Measurements from ENCODE around the gene CLDN19.

CLDN19 gene

GRCh38 chr1:42739753-42740700 is at the start of gene CLDN19:
Gene CLDN19, minus strand, starts transcription at chr1:42740236. Its CDS starts 173 bp downstream, at chr1:42740063.
- H3K4me3 ChIP-seq (ENCODE audit: low read depth, low read length): no peak within 1 kb of the TSS
- no peak for TF ChIP-seq CTCF (IDR thresholded peaks at IDR 0.05; ENCODE audit: insufficient read depth, low read depth, low read length, missing control alignments)
- DNase-seq (ENCODE audit: low read depth): no peak

GRCh38 chr1:42788021-42788420 is 48.0 kb upstream of the CLDN19 start:
- TF ChIP-seq CTCF (IDR thresholded peaks at IDR 0.05; ENCODE audit: insufficient read depth, low read depth, low read length, missing control alignments): no peak
- DNase-seq (ENCODE audit: low read depth): no peak
- no peak overlapping the region for H3K4me3 ChIP-seq (ENCODE audit: low read depth, low read length)

DNA sequence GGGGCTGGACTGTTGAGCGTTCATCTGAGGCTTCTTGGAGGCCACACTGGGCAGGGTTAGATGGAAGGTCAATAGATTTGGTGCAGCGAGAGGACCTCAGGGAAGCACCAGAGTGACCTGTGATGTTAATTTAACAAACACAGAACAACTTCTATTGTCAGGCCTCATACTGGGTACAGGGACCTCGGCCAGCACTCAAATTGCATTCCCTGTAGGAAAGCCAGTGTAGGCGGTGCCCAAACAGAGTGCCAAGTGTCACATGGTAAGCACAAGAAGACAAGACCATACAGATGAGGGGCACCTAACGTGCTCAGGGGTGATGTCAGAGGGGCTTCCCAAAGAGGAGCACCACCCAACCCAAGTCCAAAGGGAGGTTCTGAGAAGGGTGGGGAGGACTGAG is 46.1 kb upstream of the CLDN19 start:
- TF ChIP-seq CTCF (IDR thresholded peaks at IDR 0.05; ENCODE audit: insufficient read depth, low read depth, low read length, missing control alignments): no peak
- H3K4me3 ChIP-seq (ENCODE audit: low read depth, low read length): no peak overlapping the region
- no peak for DNase-seq (ENCODE audit: low read depth)

DNA sequence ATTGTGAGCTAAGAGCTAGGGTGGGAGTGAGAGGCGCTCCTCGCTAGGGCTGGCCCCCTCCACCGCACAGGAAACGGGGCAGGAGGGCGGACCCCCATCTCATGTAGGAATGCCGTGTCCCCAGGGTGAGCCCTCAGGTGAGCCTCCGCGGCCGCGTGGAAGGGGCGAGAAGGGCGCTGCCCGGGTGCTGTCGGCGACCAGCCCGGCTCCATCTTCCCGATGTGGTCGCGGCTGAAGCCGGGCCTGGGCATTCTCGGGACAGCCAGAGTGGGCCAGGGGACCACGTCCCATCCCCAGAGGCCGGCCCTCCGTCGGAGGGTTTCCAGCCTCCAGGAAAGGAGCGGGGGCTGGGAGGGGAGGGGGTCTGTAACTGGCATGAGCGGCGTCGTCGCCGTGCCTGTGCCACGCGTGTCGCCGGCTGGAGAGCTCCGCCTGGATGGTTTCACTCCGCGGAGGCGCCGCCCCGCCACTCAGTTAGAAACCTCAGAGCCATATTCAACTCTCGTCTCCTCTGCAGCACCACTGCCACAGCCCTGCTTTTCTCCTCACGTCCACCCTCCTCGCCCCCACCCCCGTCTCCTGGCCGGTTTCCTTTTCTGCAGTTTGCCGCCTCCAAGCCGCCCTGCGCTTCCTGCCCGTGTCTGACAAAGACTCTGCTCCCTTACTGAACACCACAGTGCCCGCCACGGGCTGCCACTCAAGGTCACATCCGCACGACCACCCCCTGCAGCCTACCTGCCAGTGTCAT is 45.1 kb upstream of the CLDN19 start, which contains the start of gene TMEM269:
Gene TMEM269, plus strand, starts transcription at position 46 of the 748 bp plus-strand sequence. CDS start 4,903 bp downstream, outside the sequence.
- no peak for TF ChIP-seq CTCF (IDR thresholded peaks at IDR 0.05; ENCODE audit: insufficient read depth, low read depth, low read length, missing control alignments)
- DNase-seq (ENCODE audit: low read depth): no peak
- H3K4me3 ChIP-seq (ENCODE audit: low read depth, low read length): no peak within 1 kb of the TSS

DNA sequence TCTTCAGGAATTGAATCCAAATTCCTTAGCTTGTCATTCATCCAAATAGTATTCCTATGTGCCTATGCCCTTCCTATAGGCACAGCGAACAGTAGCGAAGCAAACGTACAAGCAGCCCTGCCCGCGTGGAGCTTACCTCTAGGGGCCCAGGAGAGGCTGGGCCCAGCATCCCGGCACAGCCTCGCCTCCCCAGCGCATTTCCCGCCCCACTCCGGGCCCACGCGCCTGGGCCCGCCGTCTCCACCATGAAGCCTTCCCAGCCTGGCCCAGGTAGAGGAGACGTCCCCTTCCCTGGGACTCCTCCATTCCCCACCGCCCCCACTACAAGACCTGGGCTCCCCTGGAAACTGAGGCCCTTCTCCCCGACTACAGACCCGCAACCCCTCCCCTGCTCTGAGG is 44.5 kb upstream of the CLDN19 start:
- TF ChIP-seq CTCF (IDR thresholded peaks at IDR 0.05; ENCODE audit: insufficient read depth, low read depth, low read length, missing control alignments): no peak
- DNase-seq (ENCODE audit: low read depth): no peak
- H3K4me3 ChIP-seq (ENCODE audit: low read depth, low read length): no peak overlapping the region

GRCh38 chr1:42783092-42783491 is 43.1 kb upstream of the CLDN19 start:
- DNase-seq (ENCODE audit: low read depth): no peak
- TF ChIP-seq CTCF (IDR thresholded peaks at IDR 0.05; ENCODE audit: insufficient read depth, low read depth, low read length, missing control alignments): no peak
- no peak overlapping the region for H3K4me3 ChIP-seq (ENCODE audit: low read depth, low read length)

Data from GM12865 (cell line).